ENCODE results near the gene MSS51.

DNA sequence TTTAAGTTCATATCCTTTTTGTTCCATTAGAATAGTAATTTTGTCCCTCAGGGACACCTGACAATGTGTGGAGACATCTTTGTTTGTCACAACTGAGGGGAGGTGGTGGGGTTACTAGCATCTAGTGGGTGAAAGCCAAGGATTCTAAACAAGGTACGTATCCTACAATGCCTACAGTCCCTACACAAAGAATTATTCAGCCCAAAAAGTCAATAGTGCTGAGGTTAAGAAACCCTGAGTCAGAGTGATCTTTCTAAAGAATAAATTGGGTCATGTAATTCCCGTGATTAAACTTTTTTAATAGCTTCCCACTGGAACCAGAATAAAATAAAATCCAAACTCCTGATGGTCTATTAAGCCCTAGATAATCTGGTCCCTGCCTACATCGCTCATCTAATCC lies 16.8 kb downstream of the MSS51 start:
- TF ChIP-seq, protein P1, sequence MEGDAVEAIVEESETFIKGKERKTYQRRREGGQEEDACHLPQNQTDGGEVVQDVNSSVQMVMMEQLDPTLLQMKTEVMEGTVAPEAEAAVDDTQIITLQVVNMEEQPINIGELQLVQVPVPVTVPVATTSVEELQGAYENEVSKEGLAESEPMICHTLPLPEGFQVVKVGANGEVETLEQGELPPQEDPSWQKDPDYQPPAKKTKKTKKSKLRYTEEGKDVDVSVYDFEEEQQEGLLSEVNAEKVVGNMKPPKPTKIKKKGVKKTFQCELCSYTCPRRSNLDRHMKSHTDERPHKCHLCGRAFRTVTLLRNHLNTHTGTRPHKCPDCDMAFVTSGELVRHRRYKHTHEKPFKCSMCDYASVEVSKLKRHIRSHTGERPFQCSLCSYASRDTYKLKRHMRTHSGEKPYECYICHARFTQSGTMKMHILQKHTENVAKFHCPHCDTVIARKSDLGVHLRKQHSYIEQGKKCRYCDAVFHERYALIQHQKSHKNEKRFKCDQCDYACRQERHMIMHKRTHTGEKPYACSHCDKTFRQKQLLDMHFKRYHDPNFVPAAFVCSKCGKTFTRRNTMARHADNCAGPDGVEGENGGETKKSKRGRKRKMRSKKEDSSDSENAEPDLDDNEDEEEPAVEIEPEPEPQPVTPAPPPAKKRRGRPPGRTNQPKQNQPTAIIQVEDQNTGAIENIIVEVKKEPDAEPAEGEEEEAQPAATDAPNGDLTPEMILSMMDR (IDR thresholded peaks at IDR 0.05) = no peak
- TF ChIP-seq POLR2A (IDR thresholded peaks at IDR 0.05) (no peak), EP300 (IDR thresholded peaks at IDR 0.05) (no peak)

All from ovary (tissue), 3 donors.